ENCODE results near the gene NOTUM.
A peak's percentile ranks its signal among the peaks of the same experiment; 100 is the strongest.

The NOTUM gene

DNA sequence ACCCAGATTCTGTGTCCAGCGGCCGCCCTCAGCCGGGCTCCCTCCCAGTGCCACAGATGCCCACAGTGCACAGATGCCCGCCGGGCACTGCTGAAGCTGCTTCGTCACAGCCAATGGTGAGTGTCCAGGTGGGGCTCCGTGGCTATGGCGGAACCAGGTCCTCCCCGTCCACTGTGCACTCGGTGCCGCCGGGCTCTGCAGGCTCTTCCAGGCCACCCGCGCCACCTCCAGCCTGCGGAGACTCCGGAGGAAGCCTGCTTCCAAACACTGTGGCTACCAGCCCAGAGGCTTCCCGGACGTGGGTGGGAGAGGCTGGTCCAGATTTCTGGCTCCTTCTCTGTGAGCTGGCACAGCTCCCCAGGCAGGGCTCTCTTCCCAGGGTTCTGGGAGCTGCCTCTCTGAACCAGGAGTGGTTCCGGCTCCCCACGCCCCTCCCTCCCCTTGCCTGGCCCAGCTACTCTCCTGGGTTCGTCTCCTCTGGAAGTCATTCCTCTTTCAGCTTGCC is 21.1 kb downstream of the NOTUM start:
- H3K4me3 ChIP-seq (ENCODE audit: control insufficient read depth, low read depth, low read length), result no peak overlapping the region
- DNase-seq (ENCODE audit: low read depth), result no peak
- TF ChIP-seq, protein P1, sequence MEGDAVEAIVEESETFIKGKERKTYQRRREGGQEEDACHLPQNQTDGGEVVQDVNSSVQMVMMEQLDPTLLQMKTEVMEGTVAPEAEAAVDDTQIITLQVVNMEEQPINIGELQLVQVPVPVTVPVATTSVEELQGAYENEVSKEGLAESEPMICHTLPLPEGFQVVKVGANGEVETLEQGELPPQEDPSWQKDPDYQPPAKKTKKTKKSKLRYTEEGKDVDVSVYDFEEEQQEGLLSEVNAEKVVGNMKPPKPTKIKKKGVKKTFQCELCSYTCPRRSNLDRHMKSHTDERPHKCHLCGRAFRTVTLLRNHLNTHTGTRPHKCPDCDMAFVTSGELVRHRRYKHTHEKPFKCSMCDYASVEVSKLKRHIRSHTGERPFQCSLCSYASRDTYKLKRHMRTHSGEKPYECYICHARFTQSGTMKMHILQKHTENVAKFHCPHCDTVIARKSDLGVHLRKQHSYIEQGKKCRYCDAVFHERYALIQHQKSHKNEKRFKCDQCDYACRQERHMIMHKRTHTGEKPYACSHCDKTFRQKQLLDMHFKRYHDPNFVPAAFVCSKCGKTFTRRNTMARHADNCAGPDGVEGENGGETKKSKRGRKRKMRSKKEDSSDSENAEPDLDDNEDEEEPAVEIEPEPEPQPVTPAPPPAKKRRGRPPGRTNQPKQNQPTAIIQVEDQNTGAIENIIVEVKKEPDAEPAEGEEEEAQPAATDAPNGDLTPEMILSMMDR (IDR thresholded peaks at IDR 0.05; ENCODE audit: control insufficient read depth, insufficient read depth, low read depth, low read length, missing control alignments), result no peak

DNA sequence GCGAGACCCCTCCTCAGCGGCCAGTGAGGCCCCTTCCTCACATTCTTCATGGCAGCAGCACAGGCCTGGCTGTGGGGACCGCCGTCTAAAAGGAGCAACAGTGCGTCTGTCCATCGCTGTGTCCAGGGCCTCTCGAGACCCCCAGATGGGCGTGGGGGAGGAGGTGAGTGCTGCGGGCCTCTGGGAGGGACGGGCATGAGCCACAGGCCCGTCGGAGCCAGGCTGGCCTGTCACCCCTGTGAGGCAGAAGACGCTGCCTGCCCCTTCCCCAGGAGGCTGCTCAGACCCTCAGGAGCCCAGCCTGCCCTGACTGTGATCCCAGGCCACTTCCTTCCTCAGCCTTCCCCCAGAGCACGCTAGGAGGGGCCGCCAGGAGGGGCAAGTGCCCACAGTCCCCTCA is 21.8 kb downstream of the NOTUM start:
- DNase-seq (ENCODE audit: low read depth), result no peak
- TF ChIP-seq, protein P1 (IDR thresholded peaks at IDR 0.05; ENCODE audit: control insufficient read depth, insufficient read depth, low read depth, low read length, missing control alignments), result no peak
- H3K4me3 ChIP-seq (ENCODE audit: control insufficient read depth, low read depth, low read length), result no peak overlapping the region

- TF ChIP-seq, protein P1 (IDR thresholded peaks at IDR 0.05; ENCODE audit: control insufficient read depth, insufficient read depth, low read depth, low read length, missing control alignments), result no peak
- peak overlapping the region; percentile 52 for H3K4me3 ChIP-seq (ENCODE audit: control insufficient read depth, low read depth, low read length)
- DNase-seq (ENCODE audit: low read depth), result no peak
Observed at GRCh38 chr17:81935709-81936084, 25.3 kb downstream of the NOTUM start.

GRCh38 chr17:81934850-81935708 is 25.9 kb downstream of the NOTUM start:
- H3K4me3 ChIP-seq (ENCODE audit: control insufficient read depth, low read depth, low read length), result peak overlapping the region; percentile 52; the same call in 1 of the 2 replicates
- DNase-seq (ENCODE audit: low read depth), result no peak
- TF ChIP-seq, protein P1 (IDR thresholded peaks at IDR 0.05; ENCODE audit: control insufficient read depth, insufficient read depth, low read depth, low read length, missing control alignments), result no peak

GRCh38 chr17:81934098-81934757 is 26.8 kb downstream of the NOTUM start:
- TF ChIP-seq, protein P1 (IDR thresholded peaks at IDR 0.05; ENCODE audit: control insufficient read depth, insufficient read depth, low read depth, low read length, missing control alignments), result no peak
- no peak overlapping the region for H3K4me3 ChIP-seq (ENCODE audit: control insufficient read depth, low read depth, low read length)
- DNase-seq (ENCODE audit: low read depth), result no peak

DNA sequence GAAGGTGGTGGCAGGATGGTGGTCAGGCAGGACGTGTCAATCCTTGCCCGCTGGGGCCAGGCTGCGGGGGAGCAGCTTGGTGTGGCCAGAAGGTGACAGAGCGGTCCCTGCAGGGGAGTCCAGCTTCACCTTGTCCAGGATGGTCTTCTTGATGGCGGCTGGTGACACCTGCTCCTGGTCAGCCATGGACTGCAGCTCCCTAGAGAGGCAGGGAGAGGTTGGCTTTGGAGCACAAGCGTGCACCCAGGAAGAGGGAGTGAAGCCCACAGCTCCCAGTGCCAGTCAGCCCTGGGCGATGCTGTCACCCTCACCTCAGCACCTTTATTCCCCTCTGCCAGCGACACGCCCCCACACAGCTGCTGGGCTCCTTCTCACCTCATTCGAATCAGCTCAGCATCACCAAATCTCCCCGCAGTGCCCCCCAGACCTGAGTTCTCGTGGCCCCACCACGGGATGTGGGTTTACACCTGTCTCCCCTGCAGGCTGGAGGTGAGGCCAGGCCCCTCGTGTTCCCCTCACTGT is 27.7 kb downstream of the NOTUM start:
- no peak for DNase-seq (ENCODE audit: low read depth)
- no peak overlapping the region for H3K4me3 ChIP-seq (ENCODE audit: control insufficient read depth, low read depth, low read length)
- TF ChIP-seq, protein P1 (IDR thresholded peaks at IDR 0.05; ENCODE audit: control insufficient read depth, insufficient read depth, low read depth, low read length, missing control alignments), result no peak
